Hematopoietic multipotent progenitor cell (in vitro differentiated cells): ENCODE results near the gene CNTN5. TPM values are rescaled to one million over a fixed set of nuclear protein-coding genes. Genes with fewer than 3 reads are reported as not detected.

Source experiments
- DNase-seq, 3 donors: peaks; one replicate each; pipeline ENCODE4 v3.0.0-alpha.2; 2011 to 2015; ENCODE audit warnings: low read depth in 2 of 3, low spot score in 2 of 3
- total RNA-seq: library from RNA; depleted of rRNA; stranded (reverse); fragments of >200 nt; gene quantifications from one replicate; pipeline ENCODE4 v1.2.3, GENCODE V29; 2012

Gene CNTN5
- total RNA-seq, 1 donor = not detected

- no peak for DNase-seq
Observed at GRCh38 chr11:99489581-99489980, 468.8 kb downstream of the CNTN5 start.

DNA sequence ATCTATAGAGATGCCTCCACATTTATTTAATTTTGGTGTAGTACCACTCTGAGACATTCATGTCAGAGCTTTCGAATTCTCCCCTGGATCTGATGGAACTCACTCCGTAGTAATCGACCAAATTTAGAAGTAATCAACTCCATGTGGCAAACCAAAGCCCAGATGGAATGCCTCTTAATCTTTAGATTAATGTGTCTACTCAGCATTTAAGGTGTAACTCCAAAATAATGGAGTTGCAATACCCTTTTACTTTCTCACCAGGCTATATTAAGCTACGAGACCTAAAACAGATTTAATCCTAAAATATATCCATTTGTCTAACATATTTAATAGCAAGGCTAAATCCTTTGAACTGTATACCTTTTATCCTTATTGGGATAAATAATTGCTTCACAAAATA lies 473.3 kb downstream of the CNTN5 start:
- no peak for DNase-seq

- DNase-seq = no peak
Observed at GRCh38 chr11:99501655-99502054, 480.9 kb downstream of the CNTN5 start.

DNA sequence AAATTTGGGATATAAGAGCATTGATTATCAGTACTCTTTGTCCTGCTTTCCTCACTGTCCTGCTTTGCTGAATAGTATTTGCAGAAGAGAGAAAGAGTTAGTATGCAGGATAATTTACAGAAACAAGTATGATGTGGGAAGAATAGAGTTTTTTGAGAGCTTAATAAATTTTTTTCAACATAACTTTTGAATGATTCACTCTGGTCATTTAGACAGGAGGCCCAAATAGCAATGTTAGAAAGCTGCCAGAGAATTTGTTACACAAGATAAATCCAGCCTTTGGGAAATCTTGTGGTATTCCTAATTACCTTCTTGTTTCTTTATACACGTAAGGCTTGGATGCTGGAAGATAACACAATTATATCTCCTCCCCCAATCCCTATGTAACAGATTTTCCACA lies 484.6 kb downstream of the CNTN5 start:
- no peak for DNase-seq

DNA sequence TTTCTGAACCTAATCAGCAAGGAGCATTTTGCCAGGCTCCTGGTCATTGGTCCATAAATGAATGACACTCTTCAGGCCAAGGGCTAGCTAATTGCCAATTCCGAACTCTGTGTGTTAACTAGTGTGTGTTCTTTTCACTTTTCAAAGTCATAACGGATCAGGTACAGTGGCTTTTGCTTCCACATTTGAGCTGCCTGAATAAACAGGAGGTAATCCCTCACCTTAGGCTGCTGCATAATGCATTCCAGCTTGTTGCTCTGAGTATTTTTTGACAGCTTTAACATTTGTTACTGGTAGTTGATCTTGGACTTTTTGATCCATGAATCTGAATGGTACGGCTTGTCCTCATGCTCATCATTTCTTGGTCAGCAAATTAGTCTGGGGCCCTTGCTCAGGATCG lies 485.1 kb downstream of the CNTN5 start:
- no peak for DNase-seq

- DNase-seq = no peak
Observed at GRCh38 chr11:99509863-99510262, 489.1 kb downstream of the CNTN5 start.

DNA sequence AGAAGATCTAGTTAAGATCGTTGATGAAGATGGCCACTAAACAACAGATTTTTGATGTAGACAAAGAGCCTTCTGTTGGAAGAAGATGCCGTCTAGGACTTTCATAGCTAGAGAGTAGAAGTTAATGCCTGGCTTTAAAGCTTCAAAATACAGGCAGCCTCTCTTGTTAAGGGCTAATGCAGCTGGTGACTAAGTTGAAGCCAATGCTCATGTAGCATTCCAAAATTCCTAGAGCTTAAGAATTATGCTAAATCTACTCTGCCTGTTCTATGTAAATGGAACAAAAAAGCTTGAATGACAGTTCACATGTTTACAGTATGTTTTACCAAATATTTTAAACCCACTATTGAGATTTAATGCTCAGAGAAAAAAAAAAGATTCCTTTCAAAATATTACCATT lies 492.6 kb downstream of the CNTN5 start:
- DNase-seq = no peak

DNA sequence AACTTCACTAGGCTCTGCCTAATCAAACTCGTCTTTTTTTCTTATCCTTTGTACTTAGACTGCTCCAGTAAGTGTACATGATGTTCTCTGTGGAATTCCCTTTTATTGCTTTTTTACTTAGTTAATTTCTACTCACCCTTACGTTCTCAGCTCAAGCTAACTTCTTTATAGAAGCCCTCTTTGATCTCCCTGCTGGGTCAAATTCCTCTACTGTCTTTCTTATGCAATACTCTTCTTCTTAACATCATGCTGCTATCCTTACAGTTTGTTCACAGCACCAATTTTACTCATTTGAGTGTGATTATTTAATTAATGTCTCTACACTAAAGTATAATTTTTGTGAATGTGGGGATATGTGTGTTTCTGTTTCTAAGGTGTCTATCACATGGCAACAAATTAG lies 498.3 kb downstream of the CNTN5 start:
- DNase-seq = no peak

DNA sequence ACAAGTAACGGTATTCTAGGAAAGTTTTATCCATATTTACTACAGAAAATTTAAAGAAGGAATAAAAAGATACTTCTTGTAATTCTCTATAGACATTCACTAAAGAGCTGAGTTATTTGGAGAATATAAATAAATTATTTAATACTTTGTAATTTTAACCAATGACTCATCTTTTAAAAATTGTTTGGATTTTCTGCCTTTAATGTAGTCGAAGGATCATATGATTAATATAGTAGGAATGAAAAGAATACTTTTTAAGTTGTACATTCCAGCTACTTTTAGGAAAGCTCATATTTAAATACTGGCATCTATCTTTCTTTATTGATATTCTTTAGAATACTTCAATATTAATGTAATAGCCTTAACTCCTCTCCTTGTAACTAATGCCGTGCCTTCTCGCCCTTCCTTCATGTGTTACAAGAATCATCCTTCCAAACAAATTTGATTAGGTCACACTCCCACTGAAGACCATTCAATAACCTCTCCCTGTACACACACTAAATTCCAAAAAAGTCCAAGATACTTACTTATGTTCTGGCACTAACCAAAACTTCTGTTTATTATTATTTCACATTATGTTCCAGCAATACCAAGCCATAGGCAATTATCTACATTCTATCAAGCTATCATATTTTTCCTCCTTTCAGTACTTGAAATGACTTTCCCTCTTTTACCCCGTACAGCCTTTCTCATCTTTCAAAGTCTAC lies 501.9 kb downstream of the CNTN5 start:
- DNase-seq = no peak

- no peak for DNase-seq
Observed at GRCh38 chr11:99531468-99531867, 510.7 kb downstream of the CNTN5 start.

- DNase-seq = no peak
Observed at GRCh38 chr11:99534812-99535211, 514.1 kb downstream of the CNTN5 start.

- DNase-seq = no peak
Observed at GRCh38 chr11:99535406-99535805, 514.7 kb downstream of the CNTN5 start.

DNA sequence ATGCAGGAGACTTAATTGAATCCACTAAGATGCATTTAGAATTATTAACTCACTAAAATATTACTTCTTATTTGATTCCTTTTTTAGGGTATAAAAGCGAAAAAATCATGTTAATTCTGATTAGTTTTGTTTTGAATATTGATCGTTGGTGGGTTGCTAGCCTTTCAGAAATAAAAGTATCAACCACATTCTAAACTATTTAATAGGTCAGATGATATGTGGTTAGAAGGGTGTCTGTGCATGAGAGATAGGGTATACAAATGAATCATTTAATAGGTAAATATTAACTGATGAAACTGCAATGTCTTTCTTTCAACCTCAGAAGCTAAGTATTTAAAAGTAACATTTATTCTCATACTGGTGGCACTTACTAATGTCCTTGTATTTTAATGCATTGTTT lies 515.1 kb downstream of the CNTN5 start:
- no peak for DNase-seq

- DNase-seq = no peak
Observed at GRCh38 chr11:99537681-99538080, 516.9 kb downstream of the CNTN5 start.

- no peak for DNase-seq
Observed at GRCh38 chr11:99545616-99546015, 524.9 kb downstream of the CNTN5 start.

GRCh38 chr11:99548264-99548663 lies 527.5 kb downstream of the CNTN5 start:
- DNase-seq = no peak

GRCh38 chr11:99554232-99554903 lies 533.6 kb downstream of the CNTN5 start:
- no peak for DNase-seq

- no peak for DNase-seq
Observed at GRCh38 chr11:99555486-99555885, 534.7 kb downstream of the CNTN5 start.

GRCh38 chr11:99565333-99565732 lies 544.6 kb downstream of the CNTN5 start:
- DNase-seq = no peak

- DNase-seq = no peak
Observed at GRCh38 chr11:99567334-99567956, 546.7 kb downstream of the CNTN5 start.

DNA sequence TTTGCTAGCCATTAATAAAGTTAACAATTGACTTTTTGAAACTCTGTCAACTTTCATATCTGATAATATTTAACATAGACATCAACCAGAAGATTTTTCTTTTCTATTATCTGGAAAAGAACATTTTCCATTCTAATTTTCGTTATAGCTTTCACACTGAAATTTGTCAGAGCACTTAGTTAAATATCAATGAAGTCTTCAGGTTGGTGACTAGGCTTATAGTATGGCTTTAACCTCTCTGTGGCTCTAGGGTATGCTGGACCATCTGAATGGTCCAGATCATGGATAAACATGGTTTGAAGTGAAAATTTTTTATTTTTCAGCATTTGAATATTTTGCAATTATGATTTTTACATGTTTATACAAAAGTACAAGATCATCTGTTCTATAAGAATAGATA lies 548.1 kb downstream of the CNTN5 start:
- no peak for DNase-seq

- no peak for DNase-seq
Observed at GRCh38 chr11:99571094-99571493, 550.3 kb downstream of the CNTN5 start.
